SK-N-SH (cell line): ENCODE measurements around the gene ACER3. TPM values are rescaled to one million over a fixed set of nuclear protein-coding genes. Genes with fewer than 3 reads are reported as not detected.
"Not testable (repeated sequence)": the region's sequence is repeated elsewhere in the genome, so short reads cannot be mapped to it uniquely, and the experiment has no call there.

ENCODE experiments used
- CTCF ChIA-PET: fragments of 300-600, 350-600 bp; formaldehyde crosslinking; extraction: SDS; loops from one replicate; lab custom pipeline; 2021; lab: Yijun Ruan, JAX
- POLR2A ChIA-PET: fragments of 350-600 bp; sonication (Branson Sonifier 250); formaldehyde crosslinking; extraction: SDS; loops from one replicate; lab custom pipeline; 2020; ENCODE audit warnings: antibody characterized with exemption, inconsistent platforms; lab: Yijun Ruan, JAX
- DNase-seq: peaks from one replicate; pipeline ENCODE4 v3.0.0; 2012
- H2AFZ ChIP-seq: fragments of 200-600 bp; sonication (generic); 2 replicates; pipeline ENCODE4 v1.8.1; 2016; ENCODE audit warnings: antibody characterized with exemption, mild to moderate bottlenecking, low read depth
- H3F3A ChIP-seq: fragments of 200-600 bp; sonication (generic); replicated peaks from 2 replicates; pipeline ENCODE3; 2016; ENCODE audit warnings: antibody characterized with exemption, mild to moderate bottlenecking; ENCODE audit not compliant: insufficient read depth
- H3K27ac ChIP-seq, 2 experiments: fragments of 200-500 bp in 1 of 2; fragments of 200-600 bp in 1 of 2; sonication (Bioruptor generic) in 1 of 2; sonication (generic), shearing (Covaris generic) in 1 of 2; 2 replicates each; pipeline versions ENCODE4 v1.5.1 to v1.6.1; 2014 to 2016; ENCODE audit warnings: low read depth in 2 of 2, inconsistent platforms in 1 of 2, low read length in 1 of 2, mild to moderate bottlenecking in 1 of 2, mixed read lengths in 1 of 2
- H3K27me3 ChIP-seq: fragments of 200-600 bp; sonication (generic), shearing (Covaris generic); 2 replicates; pipeline ENCODE4 v1.6.1; 2016; ENCODE audit warnings: mixed run types; ENCODE audit not compliant: insufficient read depth
- H3K36me3 ChIP-seq, 2 experiments: fragments of 200-500 bp in 1 of 2; fragments of 200-600 bp in 1 of 2; sonication (Bioruptor generic) in 1 of 2; sonication (generic) in 1 of 2; replicated peaks in 1 of 2; 2 replicates each; pipeline versions ENCODE3 to v1.5.1; 2014 to 2016; ENCODE audit warnings: low read length in 1 of 2, mild to moderate bottlenecking in 1 of 2; ENCODE audit not compliant: insufficient read depth in 2 of 2, control insufficient read depth in 1 of 2
- H3K4me1 ChIP-seq, 2 experiments: fragments of 200-500 bp in 1 of 2; fragments of 200-600 bp in 1 of 2; sonication (Bioruptor generic) in 1 of 2; sonication (generic), shearing (Covaris generic) in 1 of 2; 2 replicates each; pipeline versions ENCODE4 v1.5.1 to v1.6.1; 2014 to 2016; ENCODE audit warnings: low read depth in 1 of 2, low read length in 1 of 2, mixed run types in 1 of 2; ENCODE audit not compliant: insufficient read depth in 2 of 2, control insufficient read depth in 1 of 2
- H3K4me2 ChIP-seq: fragments of 200-600 bp; sonication (generic), shearing (Covaris generic); 2 replicates; pipeline ENCODE4 v1.6.1; 2017; ENCODE audit warnings: mixed run types
- H3K4me3 ChIP-seq, 2 experiments: fragments of 200-500 bp in 1 of 2; fragments of 200-600 bp in 1 of 2; sonication (Bioruptor generic) in 1 of 2; sonication (generic), shearing (Covaris generic) in 1 of 2; 2 replicates each; pipeline versions ENCODE4 v1.5.1 to v1.8.1; 2014 to 2016; ENCODE audit warnings: low read depth in 2 of 2, inconsistent platforms in 1 of 2, low read length in 1 of 2, mild to moderate bottlenecking in 1 of 2, mixed read lengths in 1 of 2, moderate library complexity in 1 of 2
- H3K79me2 ChIP-seq: fragments of 200-600 bp; sonication (generic); 2 replicates; pipeline ENCODE4 v1.8.1; 2017; ENCODE audit warnings: mild to moderate bottlenecking; ENCODE audit not compliant: insufficient read depth
- H3K9ac ChIP-seq: fragments of 200-600 bp; sonication (generic); 2 replicates; pipeline ENCODE4 v1.6.1; 2017; ENCODE audit warnings: mixed run types
- H3K9me2 ChIP-seq: fragments of 200-600 bp; sonication (generic); 2 replicates; pipeline ENCODE4 v1.6.1; 2017; ENCODE audit warnings: mixed run types
- H3K9me3 ChIP-seq: fragments of 200-600 bp; sonication (generic); 2 replicates; pipeline ENCODE4 v1.6.1; 2017; ENCODE audit warnings: mixed run types, mild to moderate bottlenecking, moderate library complexity
- H4K20me1 ChIP-seq: fragments of 200-600 bp; sonication (generic); 2 replicates; pipeline ENCODE4 v1.6.1; 2017; ENCODE audit warnings: mild to moderate bottlenecking, mixed run types; ENCODE audit not compliant: insufficient read depth
- CHD2 ChIP-seq: fragments of 150-350 bp; IDR thresholded peaks from 2 replicates; pipeline ENCODE4 v1.6.1; 2018; ENCODE audit warnings: low read length; ENCODE audit not compliant: partially characterized antibody
- GATA2 ChIP-seq: sonication (generic); formaldehyde crosslinking; IDR thresholded peaks from 2 replicates; pipeline ENCODE4 v1.5.0; 2020; ENCODE audit warnings: mild to moderate bottlenecking, missing genetic modification reagents
- MEF2A ChIP-seq: IDR thresholded peaks from 2 replicates; pipeline ENCODE4 v1.4.0; 2012; ENCODE audit warnings: low read depth, borderline replicate concordance
- RFX5 ChIP-seq: IDR thresholded peaks from 2 replicates; pipeline ENCODE4 v1.6.1; 2012; ENCODE audit warnings: mild to moderate bottlenecking, improper control_type of control experiment, low read length
- USF1 ChIP-seq: IDR thresholded peaks from 2 replicates; pipeline ENCODE4 v1.4.0; 2012; ENCODE audit warnings: low read depth, borderline replicate concordance
- WGBS: methylation state at CpG from one replicate; pipeline ENCODE4 v1.1.6; 2017; ENCODE audit warnings: low lambda C conversion rate; 5-methylcytosine and 5-hydroxymethylcytosine counted together
- polyA plus RNA-seq, 3 experiments: library from polyadenylated mRNA; depleted of rRNA; stranded (reverse); fragments of >200 nt; gene quantifications; 2 replicates each; pipeline ENCODE4 v1.2.3, GENCODE V29; 2012
- TF ChIP-seq, protein P1 (sequence below): IDR thresholded peaks from 2 replicates; pipeline ENCODE4 v1.4.0; 2012; ENCODE audit warnings: low read depth
- TF ChIP-seq, protein P2 (sequence below): fragments of 150-350 bp; IDR thresholded peaks from 2 replicates; pipeline ENCODE4 v1.6.1; 2017; ENCODE audit warnings: antibody characterized with exemption, low read length, low read depth, borderline replicate concordance

Gene ACER3
- polyA plus RNA-seq, 1 of the 3 experiments (the other 2 are of a cell fraction), result 5.4 TPM

GRCh38 chr11:76962583-76963416 is 102.1 kb downstream of the ACER3 start:
- Histone ChIP-seq H3K4me1 (no peaks in the 10 kb centered on the region), H4K20me1 (no peaks in the 10 kb centered on the region), H3K9me3 (no peaks in the 10 kb centered on the region), H3K4me2 (no peak overlapping the region), H3K9ac (no peak overlapping the region), H3K36me3 (peaks cover 4 to 6% of the 10 kb centered on the region in 2 experiments), H2AFZ (no peak overlapping the region), H3K27me3 (no peaks in the 10 kb centered on the region), H3K4me3 (no peak overlapping the region), H3K27ac (no peak overlapping the region), H3K79me2 (no peaks in the 10 kb centered on the region), H3K9me2 (no peaks in the 10 kb centered on the region), H3F3A (no peaks in the 10 kb centered on the region)
- no peak for DNase-seq
- POLR2A ChIA-PET, result no interaction called here
- TF ChIP-seq, protein P1, sequence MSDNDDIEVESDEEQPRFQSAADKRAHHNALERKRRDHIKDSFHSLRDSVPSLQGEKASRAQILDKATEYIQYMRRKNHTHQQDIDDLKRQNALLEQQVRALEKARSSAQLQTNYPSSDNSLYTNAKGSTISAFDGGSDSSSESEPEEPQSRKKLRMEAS, result no peak
- no peak for TF ChIP-seq RFX5
- TF ChIP-seq GATA2 (CRISPR knock-in tag), result no peak
- TF ChIP-seq, protein P2, sequence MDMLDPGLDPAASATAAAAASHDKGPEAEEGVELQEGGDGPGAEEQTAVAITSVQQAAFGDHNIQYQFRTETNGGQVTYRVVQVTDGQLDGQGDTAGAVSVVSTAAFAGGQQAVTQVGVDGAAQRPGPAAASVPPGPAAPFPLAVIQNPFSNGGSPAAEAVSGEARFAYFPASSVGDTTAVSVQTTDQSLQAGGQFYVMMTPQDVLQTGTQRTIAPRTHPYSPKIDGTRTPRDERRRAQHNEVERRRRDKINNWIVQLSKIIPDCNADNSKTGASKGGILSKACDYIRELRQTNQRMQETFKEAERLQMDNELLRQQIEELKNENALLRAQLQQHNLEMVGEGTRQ, result no peak
- TF ChIP-seq CHD2, result no peak
- TF ChIP-seq MEF2A, result no peak
- no peak for TF ChIP-seq USF1
- CTCF ChIA-PET, result interaction anchor here (0.6 to 2.1 kb wide), 3 partner anchors 14 to 283 kb away, joined by 3 to 9 read pairs (median 4); no protein-coding TSS in a partner anchor
- WGBS, result 71% methylated on average over 4 of the region's 4 CpGs

DNA sequence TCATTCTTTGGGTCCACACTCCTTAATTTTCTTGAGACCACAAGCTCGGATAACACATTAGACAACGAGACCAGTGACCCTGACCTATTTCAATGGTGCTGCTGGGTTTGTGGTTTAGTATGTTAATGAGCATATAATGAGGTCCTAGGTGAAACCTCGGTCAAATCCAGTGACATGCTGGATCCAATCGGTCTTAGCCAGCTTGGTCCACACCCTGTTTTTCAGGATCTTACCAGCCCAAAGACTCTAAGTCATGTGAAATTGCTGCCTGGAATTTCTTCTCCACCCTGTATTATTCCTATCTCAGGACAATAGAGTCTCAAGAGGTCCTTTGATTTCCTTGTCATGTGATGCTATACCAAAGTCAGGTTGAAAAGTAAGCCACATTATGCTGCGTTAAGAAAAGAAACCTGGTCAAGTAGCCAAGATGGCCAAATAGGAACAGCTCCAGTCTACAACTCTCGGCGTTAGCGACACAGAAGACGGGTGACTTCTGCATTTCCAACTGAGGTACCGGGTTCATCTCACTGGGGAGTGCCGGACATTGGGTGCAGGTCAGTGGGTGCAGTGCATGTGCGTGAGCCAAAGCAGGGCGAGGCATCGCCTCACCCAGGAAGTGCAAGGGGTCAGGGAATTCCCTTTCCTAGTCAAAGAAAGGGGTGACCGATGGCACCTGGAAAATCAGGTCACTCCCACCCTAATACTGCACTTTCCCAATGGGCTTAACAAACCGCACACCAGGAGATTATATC is 102.9 kb downstream of the ACER3 start:
- H3K27ac ChIP-seq, DNase-seq, H3K27me3 ChIP-seq, H3K9me2 ChIP-seq, H3K36me3 ChIP-seq, H3K4me3 ChIP-seq, H3F3A ChIP-seq, H3K4me2 ChIP-seq, H3K9me3 ChIP-seq, H3K9ac ChIP-seq, H3K79me2 ChIP-seq, H2AFZ ChIP-seq, POLR2A ChIA-PET, H3K4me1 ChIP-seq, H4K20me1 ChIP-seq: not testable (repeated sequence)
- CTCF ChIA-PET, result interaction anchor here (1.1 to 2.1 kb wide), 2 partner anchors 15 to 44 kb away, joined by 4 to 9 read pairs; no protein-coding TSS in a partner anchor
- WGBS, result 95% methylated on average over 14 of the region's 16 CpGs
